Sigmoid colon (tissue), 4 donors: ENCODE results near the gene KDELR3.

ENCODE experiments used
- CTCF ChIP-seq, 4 experiments: fragments of 450-650 bp in 3 of 4; fragments of 200-600 bp in 1 of 4; IDR thresholded peaks; one replicate each; pipeline ENCODE4 v1.5.1; 2016 to 2019; ENCODE audit warnings: antibody characterized with exemption in 4 of 4, mild to moderate bottlenecking in 3 of 4, moderate library complexity in 2 of 4
- EP300 ChIP-seq, 4 donors: sonication (generic); formaldehyde crosslinking; IDR thresholded peaks; one replicate each; pipeline ENCODE4 v1.6.1; 2017; ENCODE audit warnings: antibody characterized with exemption in 4 of 4
- POLR2A ChIP-seq, 2 donors: fragments of 450-650 bp; IDR thresholded peaks; one replicate each; pipeline ENCODE4 v1.6.1; 2016; ENCODE audit warnings: antibody characterized with exemption in 2 of 2, mild to moderate bottlenecking in 2 of 2, moderate library complexity in 2 of 2
- POLR2AphosphoS5 ChIP-seq, 4 donors: sonication (generic); formaldehyde crosslinking; IDR thresholded peaks; one replicate each; pipeline ENCODE4 v1.6.1; 2017; ENCODE audit warnings: antibody characterized with exemption in 4 of 4

- TF ChIP-seq CTCF (IDR thresholded peaks at IDR 0.05), result no peak
- no peak for TF ChIP-seq POLR2AphosphoS5 (IDR thresholded peaks at IDR 0.05)
- TF ChIP-seq POLR2A (IDR thresholded peaks at IDR 0.05), result no peak
- no peak for TF ChIP-seq EP300 (IDR thresholded peaks at IDR 0.05)
Measured at GRCh38 chr22:38423512-38424503, 44.1 kb upstream of the KDELR3 start.
